PC-9 (cell line): ENCODE data around the gene CYS1.

Source experiments
- CTCF ChIP-seq: fragments of 200-600 bp; sonication (generic); conservative IDR thresholded peaks from 2 replicates; pipeline ENCODE4 v1.6.1; 2017; ENCODE audit warnings: mixed run types, antibody characterized with exemption, mild to moderate bottlenecking, moderate library complexity
- EZH2 ChIP-seq: fragments of 200-600 bp; sonication (generic); IDR thresholded peaks from 2 replicates; pipeline ENCODE4 v1.8.0; 2017; ENCODE audit warnings: antibody characterized with exemption, low read depth

- TF ChIP-seq CTCF (no peak), EZH2 (no peak)
Observed at GRCh38 chr2:10123281-10123680, 43.1 kb upstream of the CYS1 start.
